ENCODE data around the gene PACSIN2. TPM values are rescaled to one million over a fixed set of nuclear protein-coding genes. Genes with fewer than 3 reads are reported as not detected.

Gene PACSIN2
- total and polyA plus RNA-seq, 2 of the 13 experiments (the other 11 are each of a cell fraction or from before 2014, with no cell fraction given) = 54.1 to 68.8 TPM

GRCh38 chr22:42939941-42940653 lies 74.9 kb downstream of the PACSIN2 start (continued):
- TF ChIP-seq NFAT5 (CRISPR knock-in tag; IDR thresholded peaks at IDR 0.05) = no peak
- TF ChIP-seq ETV5 (CRISPR knock-in tag; IDR thresholded peaks at IDR 0.05; ENCODE audit: borderline replicate concordance) = peak; percentile 92
- no peak for TF ChIP-seq SNRNP70 (IDR thresholded peaks at IDR 0.05; ENCODE audit: low read depth, low read length)
- TF ChIP-seq TAF1 (CRISPR knock-in tag; IDR thresholded peaks at IDR 0.05) = no peak
- TF ChIP-seq BCLAF1 (IDR thresholded peaks at IDR 0.05) = no peak
- peak; percentile 45; the same call in 1 of the 2 replicates for TF ChIP-seq SP5 (CRISPR knock-in tag; IDR thresholded peaks at IDR 0.05; ENCODE audit: borderline replicate concordance, low read depth)
- TF ChIP-seq ZNF12 (CRISPR knock-in tag; IDR thresholded peaks at IDR 0.05) = peak; percentile 56; the same call in 1 of the 2 replicates
- no peak for TF ChIP-seq GABPA (IDR thresholded peaks at IDR 0.05; ENCODE audit: low read depth, low read length)
- peak; percentile 37; the same call in 1 of the 2 replicates for TF ChIP-seq GABPA (CRISPR knock-in tag; IDR thresholded peaks at IDR 0.05; ENCODE audit: low read depth)
- TF ChIP-seq GTF3A (CRISPR knock-in tag; conservative IDR thresholded peaks at IDR 0.05) = no peak
- no peak for TF ChIP-seq NFATC3 (CRISPR knock-in tag; IDR thresholded peaks at IDR 0.05)
- no peak for TF ChIP-seq ZNF737 (CRISPR knock-in tag; IDR thresholded peaks at IDR 0.05; ENCODE audit: borderline replicate concordance)
- TF ChIP-seq POLR2G (IDR thresholded peaks at IDR 0.05; ENCODE audit: low read depth, low read length) = 0 out of 2 replicates have a peak, but pooled peaks have one; percentile 41
- TF ChIP-seq, protein P1, sequence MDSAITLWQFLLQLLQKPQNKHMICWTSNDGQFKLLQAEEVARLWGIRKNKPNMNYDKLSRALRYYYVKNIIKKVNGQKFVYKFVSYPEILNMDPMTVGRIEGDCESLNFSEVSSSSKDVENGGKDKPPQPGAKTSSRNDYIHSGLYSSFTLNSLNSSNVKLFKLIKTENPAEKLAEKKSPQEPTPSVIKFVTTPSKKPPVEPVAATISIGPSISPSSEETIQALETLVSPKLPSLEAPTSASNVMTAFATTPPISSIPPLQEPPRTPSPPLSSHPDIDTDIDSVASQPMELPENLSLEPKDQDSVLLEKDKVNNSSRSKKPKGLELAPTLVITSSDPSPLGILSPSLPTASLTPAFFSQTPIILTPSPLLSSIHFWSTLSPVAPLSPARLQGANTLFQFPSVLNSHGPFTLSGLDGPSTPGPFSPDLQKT (CRISPR knock-in tag; IDR thresholded peaks at IDR 0.05; ENCODE audit: borderline replicate concordance) = no peak
- peak; percentile 97 for TF ChIP-seq FOXA3 (CRISPR knock-in tag; IDR thresholded peaks at IDR 0.05)
- no peak for TF ChIP-seq IKZF4 (CRISPR knock-in tag; IDR thresholded peaks at IDR 0.05; ENCODE audit: borderline replicate concordance, low read depth, not compliant biosample characterization)
